ENCODE results near the gene NPC2.

NPC2 gene

GRCh38 chr14:74501691-74502090 is 8.6 kb upstream of the NPC2 start:
- DNase-seq = no peak

- DNase-seq = no peak
Observed at GRCh38 chr14:74501135-74501614, 8.1 kb upstream of the NPC2 start.

DNA sequence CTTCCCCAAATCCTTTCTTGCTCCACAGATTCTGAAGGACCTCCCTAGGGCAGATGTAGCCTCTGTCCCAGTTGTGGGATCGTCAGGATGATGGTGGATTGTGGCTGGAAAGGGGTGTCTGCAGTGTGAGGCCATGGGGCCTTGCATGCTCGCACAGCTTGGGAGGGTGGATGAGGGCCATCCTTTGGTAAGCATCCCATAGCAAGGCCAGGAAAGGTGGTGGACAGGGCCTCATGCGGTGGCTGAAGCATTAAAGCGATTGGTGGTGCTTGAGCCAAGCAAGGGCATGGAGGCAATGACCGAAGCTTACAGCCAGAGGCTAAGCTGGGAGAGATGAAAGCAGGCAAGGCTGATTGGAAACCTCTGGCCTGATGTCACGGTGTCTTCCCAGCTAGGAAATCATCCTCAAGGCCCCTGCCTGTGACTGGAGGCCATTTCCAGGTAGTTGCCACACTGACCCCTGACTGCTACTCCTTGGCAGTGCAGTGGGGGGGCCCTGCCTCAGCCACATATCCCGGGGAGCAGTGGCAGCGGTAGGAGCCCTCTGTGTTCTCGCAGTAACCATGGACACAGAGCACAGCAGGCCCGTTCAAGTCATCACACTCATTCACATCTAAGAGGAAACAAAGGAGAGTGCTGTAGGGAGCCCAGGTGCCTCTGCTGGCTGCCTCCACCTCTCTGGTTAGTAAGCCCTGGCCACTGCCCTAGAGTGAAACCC is 7.5 kb upstream of the NPC2 start:
- no peak for DNase-seq

DNA sequence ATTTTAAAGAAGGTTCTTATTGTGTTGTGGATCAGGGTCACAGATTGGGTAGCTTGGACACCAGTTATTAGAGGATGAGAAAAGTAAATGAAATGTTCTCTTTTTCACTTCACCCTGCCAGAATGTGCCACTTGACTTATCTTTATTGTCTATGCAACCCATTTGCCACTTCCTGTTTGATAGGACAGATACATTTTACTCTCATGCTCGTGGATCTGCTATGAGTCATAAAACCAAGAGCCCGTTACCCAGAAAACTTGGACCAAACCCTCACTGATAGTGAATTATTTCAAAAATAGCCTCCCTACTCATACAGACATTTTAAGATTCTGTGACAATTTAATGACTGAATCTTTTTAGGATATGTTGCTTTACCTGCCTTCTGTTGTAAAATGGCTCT is 2.3 kb upstream of the NPC2 start:
- peak; percentile 55 for DNase-seq

GRCh38 chr14:74493343-74494261 is 497 bp upstream of the NPC2 start, which contains the start of gene ISCA2:
Gene ISCA2, plus strand, starts transcription at chr14:74493765. Its CDS starts 10 bp downstream, at chr14:74493775.
- DNase-seq = peak; percentile 99

DNA sequence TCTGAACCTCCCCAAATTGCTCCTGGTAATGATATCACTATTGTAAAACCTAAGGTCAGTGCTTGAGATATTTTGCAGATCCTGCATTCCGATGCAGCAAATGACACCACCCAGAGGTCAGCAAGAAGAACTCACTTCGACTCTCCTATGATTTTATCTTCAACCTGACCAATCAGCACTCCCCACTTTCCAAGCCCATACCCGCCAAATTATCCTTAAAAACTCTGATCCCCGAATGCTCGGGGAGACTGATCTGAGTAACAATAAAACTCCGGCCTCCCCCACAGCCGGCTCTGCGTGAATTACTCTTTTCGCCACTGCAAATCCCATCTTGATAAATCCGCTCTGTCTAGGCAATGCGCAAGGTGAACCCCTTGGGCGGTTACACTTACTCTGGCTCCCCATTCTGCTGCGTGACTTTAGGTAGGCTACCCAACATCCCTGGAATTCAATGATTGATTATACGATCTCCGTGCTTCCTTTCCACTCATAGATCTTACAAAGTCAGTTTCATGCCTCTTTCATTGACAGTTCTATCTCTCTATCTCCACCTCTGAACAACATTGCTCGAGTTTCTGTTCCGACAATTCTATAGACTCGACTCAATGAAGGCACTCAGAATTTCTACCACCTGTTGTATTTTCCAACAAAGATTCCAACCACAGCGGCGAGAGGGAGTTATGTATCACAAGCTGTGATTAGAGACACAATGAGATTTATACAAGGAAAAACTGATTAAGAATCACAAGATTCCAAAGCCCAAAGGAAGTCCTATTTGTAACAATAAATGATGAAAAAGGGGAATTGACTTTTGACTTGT is 939 bp downstream of the NPC2 start:
- no peak for DNase-seq

DNA sequence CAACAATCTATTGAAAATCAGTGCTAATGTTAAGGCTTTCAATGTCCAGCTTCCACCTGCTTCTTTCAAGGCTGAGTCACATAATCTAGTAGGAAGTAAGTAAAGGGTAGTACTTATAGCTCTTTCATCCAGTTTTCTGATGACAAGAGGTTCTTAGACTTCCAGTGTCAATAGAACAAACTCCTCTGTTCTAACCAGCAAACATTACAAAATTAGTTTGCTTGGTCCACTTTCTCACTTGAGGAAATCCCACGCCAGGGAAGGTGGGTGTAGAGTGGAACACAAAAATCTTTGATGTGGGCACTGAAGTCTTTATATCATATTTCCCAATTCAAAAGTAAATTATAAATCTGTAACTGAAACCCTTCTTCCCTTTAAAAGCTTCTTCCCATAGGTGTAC is 2.6 kb downstream of the NPC2 start:
- no peak for DNase-seq

- DNase-seq = no peak
Observed at GRCh38 chr14:74488786-74489397, 4.2 kb downstream of the NPC2 start.

- no peak for DNase-seq
Observed at GRCh38 chr14:74486164-74486563, 6.9 kb downstream of the NPC2 start.

- no peak for DNase-seq
Observed at GRCh38 chr14:74483321-74483720, 9.8 kb downstream of the NPC2 start.

- DNase-seq = no peak
Observed at GRCh38 chr14:74482571-74482970, 10.5 kb downstream of the NPC2 start.

DNA sequence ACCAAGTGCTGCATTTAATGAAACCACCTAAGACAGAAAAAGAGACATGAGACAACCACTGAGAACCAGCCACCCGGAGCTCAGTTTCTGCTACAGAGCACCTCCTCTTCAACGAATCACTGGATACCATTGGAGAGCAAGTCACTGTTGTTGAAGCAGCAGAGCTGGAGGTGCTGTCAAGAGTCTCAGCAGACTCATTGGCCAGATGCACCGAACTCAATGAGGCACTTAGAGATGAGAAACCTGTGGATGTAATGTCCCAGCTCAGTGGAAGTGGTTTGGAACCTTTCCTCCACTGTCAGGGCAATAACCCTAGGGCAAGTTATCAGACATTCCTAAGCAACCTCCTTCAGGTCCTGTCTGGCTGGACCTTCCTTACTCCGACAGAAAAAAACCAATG is 13.1 kb downstream of the NPC2 start:
- DNase-seq = no peak

DNA sequence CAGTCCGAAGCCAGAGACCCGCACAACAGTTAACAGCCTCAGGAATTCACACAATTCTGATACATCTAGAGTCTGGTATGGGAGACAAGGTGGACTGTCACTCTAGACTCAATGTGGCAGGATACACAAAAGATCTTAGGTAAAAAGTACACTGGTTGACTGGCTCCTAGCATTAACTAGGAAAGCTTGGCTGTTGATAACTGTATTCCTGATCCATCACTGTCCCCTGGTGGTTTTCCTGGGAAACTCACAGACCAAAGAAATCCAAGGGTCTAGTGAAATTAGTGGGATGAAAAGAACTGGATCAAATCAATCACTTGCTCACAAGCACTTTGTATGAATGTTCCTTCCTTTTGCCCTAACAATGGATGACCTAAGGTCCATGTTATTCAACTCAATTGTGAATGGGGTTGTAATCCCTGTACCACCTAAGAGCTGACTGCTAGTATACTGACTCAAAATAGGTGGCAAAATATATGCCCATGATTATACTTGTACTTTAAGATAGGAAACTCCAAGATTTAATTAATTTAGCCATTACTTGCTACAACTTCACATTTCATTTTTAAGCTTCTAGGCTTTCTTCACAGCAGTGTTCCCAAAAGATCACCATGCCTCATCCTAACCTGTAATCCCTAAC is 14.0 kb downstream of the NPC2 start:
- no peak for DNase-seq

DNA sequence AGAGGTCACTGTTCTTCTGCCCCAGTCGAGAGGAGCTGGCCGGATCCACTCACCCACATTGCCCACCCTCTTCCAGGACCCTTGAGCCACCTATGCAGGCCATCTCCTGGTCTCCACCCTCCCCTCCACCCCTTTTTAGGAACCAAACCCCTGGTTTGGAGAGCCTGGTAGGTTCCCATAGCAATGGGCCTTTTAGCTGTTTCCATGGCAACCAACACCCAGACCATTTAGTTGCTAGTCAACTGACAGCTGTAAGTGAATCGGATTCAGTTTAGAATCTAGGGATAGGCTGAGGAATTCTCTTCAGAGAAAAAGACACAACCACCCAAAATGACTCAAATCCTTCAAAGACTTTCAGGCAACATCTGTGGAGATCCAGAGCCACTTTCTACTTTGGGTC is 16.5 kb downstream of the NPC2 start:
- no peak for DNase-seq

GRCh38 chr14:74476107-74476506 is 17.0 kb downstream of the NPC2 start:
- no peak for DNase-seq

- DNase-seq = no peak
Observed at GRCh38 chr14:74475678-74476077, 17.4 kb downstream of the NPC2 start.

GRCh38 chr14:74474376-74474775 is 18.7 kb downstream of the NPC2 start:
- DNase-seq = no peak

DNA sequence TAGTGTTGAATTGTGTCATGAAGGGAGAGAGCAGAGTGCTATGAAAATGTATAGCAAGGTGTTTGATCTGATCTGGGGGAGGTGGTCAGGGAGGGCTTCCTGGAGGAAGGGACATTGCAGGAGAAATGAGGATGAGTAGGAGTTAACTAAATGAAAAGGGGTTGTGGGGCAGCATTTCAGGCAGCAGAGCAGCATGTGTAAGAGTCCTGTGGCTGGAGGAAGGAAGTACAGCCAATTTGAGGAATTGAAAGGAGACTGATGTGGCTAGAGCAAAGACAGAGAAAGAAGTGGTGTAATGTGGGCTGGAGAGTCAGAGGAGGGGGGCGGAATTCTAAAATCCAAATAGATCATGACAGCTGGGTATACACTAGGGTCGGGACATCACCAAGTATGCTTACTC is 20.5 kb downstream of the NPC2 start:
- DNase-seq = no peak

GRCh38 chr14:74469548-74470518 is 23.3 kb downstream of the NPC2 start:
- no peak for DNase-seq

GRCh38 chr14:74468513-74468912 is 24.6 kb downstream of the NPC2 start:
- DNase-seq = no peak

- no peak for DNase-seq
Observed at GRCh38 chr14:74465335-74465734, 27.8 kb downstream of the NPC2 start.
